Activated T-helper 1 cell treated with anti-CD3 and anti-CD28 coated beads, Interleukin-12 subunit alpha, Interleukin-12 subunit beta, Interleukin-2, Interleukin-4 antibody, amounts not matched to agents 30 ng/mL and 10 ng/mL and 1 ng/mL, durations not matched to agents 14 hours and 24 hours and 36 hours (primary cell): ENCODE measurements around the gene HLF. TPM values are rescaled to one million over a fixed set of nuclear protein-coding genes. Genes with fewer than 3 reads are reported as not detected.
A peak's percentile ranks its signal among the peaks of the same experiment; 100 is the strongest.

Source experiments
- DNase-seq: peaks from one replicate; pipeline ENCODE4 v3.0.0; 2021; ENCODE audit warnings: low spot score
- H3K27ac Mint-ChIP-seq: one replicate; pipeline ENCODE4 v1.8.0; 2021; ENCODE audit warnings: mild to moderate bottlenecking, mixed read lengths
- H3K27me3 Mint-ChIP-seq: one replicate; pipeline ENCODE4 v1.8.0; 2022; ENCODE audit warnings: mild to moderate bottlenecking, moderate library complexity, mixed read lengths; ENCODE audit not compliant: insufficient read depth
- H3K36me3 Mint-ChIP-seq: one replicate; pipeline ENCODE4 v1.8.0; 2021; ENCODE audit warnings: low read depth, mixed read lengths
- H3K4me1 Mint-ChIP-seq: one replicate; pipeline ENCODE4 v1.8.0; 2021; ENCODE audit warnings: low read depth, mixed read lengths
- H3K4me3 Mint-ChIP-seq: one replicate; pipeline ENCODE4 v1.8.0; 2021; ENCODE audit warnings: mild to moderate bottlenecking, moderate library complexity, mixed read lengths
- H3K9me3 Mint-ChIP-seq: one replicate; pipeline ENCODE4 v1.8.0; 2021; ENCODE audit warnings: mixed read lengths
- intact Hi-C: fragments of 100-400 bp; cut with micrococcal nuclease; formaldehyde crosslinking; loops from one replicate; pipeline ENCODE4 v1.15.1; 2024
- total RNA-seq: library from RNA; stranded (reverse); gene quantifications from 2 replicates; pipeline ENCODE4 v1.2.3, GENCODE V29; 2022

HLF gene
- total RNA-seq, 1 donor from 2014 or later = 0.36 TPM

DNA sequence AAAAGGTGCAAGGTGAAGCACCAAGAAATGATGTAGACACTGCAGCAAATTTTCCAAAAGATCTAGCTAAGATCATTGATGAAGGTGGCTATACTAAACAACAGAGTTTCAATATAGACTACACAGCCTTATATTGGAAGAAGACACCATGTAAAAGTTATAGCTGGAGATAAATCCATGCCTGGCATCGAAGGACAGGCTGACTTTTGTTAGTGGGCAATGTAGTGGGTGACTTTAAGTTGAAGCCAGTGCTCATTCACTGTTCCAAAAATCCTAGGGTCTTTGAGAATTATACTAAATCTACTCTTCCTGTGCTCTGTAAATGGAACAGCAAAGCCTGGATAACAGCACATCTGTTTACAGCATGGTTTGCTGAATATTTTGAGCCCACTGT, 26.4 kb downstream of the HLF start:
- Mint-ChIP-seq H3K36me3 (no peaks in the 10 kb centered on the region), H3K9me3 (no peaks in the 10 kb centered on the region), H3K4me3 (no peak overlapping the region), H3K4me1 (no peaks in the 10 kb centered on the region), H3K27ac (no peak overlapping the region), H3K27me3 (no peaks in the 10 kb centered on the region)
- intact Hi-C loops = no loop called here
- no peak for DNase-seq

DNA sequence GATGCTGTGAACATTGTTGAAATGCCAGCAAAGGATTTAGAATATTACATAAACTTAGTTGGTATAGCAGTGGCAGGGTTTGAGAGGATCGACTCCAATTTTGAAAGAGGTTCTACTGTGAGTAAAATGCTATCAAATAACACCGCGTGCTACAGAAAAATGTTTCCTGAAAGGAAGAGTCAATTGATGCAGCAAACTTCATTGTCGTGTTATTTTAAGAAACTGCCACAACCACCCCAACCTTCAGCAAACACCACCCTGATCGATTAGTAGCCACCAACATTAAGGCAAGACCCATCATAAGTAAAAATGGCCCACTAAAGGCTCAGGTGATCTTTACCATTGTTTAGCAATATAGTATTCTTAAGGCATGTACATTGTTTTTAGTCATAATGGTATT, 27.3 kb downstream of the HLF start:
- no peaks in the 10 kb centered on the region for H3K27me3 Mint-ChIP-seq
- H3K4me3 Mint-ChIP-seq = no peak overlapping the region
- H3K27ac Mint-ChIP-seq = no peak overlapping the region
- no peaks in the 10 kb centered on the region for H3K36me3 Mint-ChIP-seq
- H3K9me3 Mint-ChIP-seq = no peaks in the 10 kb centered on the region
- no peaks in the 10 kb centered on the region for H3K4me1 Mint-ChIP-seq
- DNase-seq = no peak
- intact Hi-C loops = no loop called here

DNA sequence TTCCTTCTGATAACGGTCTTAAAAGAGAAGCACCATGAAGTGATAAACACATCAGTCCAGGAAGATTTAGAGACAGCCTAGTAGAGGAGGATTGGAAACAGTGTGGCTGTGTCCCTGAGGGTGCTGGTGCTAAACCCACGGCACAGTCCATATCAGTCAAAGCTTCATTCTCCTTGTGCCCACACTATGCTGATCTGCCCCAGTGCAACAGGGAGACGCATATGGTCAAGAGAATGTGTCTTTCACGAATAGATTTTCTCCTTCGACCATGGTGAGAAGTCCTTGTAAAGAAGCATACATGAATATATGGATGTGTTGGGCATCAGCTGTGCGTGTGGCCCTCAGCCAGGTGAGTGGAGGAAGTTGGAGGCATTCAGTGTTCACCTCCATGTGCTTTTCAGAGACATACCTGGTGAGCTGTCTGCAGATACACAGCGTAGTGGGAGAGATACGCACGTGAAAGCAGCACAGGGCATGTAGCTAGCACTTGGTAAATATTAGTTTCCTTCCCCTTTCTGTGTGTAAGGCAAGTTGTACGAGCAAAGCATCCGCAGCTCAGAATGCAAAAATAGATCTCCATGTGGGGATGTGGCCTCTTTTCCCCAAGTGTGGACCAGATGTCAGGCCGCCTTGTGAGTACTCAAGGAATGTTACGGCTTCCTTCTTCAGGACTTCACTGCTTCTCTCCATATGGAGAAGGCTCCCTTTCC, 29.4 kb downstream of the HLF start:
- intact Hi-C loops = no loop called here
- DNase-seq = no peak
- Mint-ChIP-seq H3K27ac (no peak overlapping the region), H3K4me1 (no peaks in the 10 kb centered on the region), H3K27me3 (peaks cover under 1% of the 10 kb centered on the region), H3K9me3 (no peaks in the 10 kb centered on the region), H3K36me3 (no peaks in the 10 kb centered on the region), H3K4me3 (no peak overlapping the region)

DNA sequence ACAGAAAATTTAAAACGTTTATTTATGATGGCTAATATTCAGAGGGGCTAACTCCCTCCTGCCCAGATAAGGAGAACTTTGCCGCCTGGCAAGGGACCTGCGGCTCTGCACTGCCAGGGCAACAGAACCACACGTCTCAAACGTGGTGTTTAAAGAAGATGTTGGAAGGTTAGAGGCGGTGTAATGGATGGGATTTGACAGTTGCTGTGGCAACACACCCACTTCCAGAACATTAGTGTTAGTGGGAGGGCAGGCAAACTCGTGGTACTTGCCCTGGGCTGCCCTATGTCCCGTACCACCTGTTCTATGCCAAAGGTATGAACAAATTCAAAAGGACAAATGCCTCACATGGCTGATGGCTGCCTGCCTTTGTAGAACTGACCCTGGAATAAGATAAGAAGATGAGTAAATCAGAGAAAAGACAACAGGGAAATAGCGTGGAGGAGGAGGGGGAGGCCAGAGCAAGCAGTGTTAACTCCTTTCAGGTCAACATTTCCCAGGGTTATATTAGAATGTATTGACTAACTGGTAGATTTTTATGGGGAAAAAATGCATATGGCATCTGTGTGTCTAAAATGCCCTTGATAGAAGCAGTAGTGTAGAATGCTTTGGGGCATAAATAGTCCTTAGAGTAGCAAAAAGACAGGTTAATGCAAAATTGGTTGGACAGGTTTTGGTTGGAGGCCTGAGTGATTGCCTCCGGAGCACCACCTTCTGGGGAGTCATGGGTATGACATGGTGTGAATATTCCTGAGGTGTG, 30.8 kb downstream of the HLF start:
- Mint-ChIP-seq H3K4me1 (no peaks in the 10 kb centered on the region), H3K36me3 (no peaks in the 10 kb centered on the region), H3K27ac (no peak overlapping the region), H3K9me3 (no peaks in the 10 kb centered on the region), H3K27me3 (peaks cover 6% of the 10 kb centered on the region), H3K4me3 (no peak overlapping the region)
- intact Hi-C loops = loop anchor here (1.0 to 2.0 kb wide), 6 partner anchors 57 to 327 kb away; partner anchors contain the start of genes COX11 and STXBP4
- DNase-seq = peak; percentile 32

DNA sequence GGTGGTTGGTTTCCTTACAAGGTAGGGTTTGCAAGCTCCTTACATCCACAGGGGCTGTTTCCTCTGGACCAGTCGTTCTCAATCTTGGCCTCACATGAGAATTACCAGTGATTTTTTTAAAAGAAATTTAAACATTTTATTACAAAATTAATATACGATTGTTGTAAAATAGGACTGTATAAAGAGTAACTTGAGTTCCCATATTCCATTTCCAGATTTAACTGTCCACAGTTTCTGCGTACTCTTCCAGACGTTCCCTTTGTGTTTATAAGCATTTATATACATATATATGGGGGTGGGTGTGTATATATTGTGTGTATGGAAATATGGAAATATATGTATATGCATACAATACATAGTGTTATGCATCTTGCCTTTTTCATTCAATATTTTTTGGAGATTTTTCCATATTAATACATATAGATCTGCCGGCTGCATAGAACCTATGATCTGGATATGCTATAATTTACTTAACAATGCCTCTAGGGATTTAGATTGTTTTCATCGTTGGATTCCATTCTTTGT, 31.5 kb downstream of the HLF start:
- H3K4me3 Mint-ChIP-seq = no peak overlapping the region
- intact Hi-C loops = loop anchor here (1.0 to 2.0 kb wide), 6 partner anchors 57 to 328 kb away; partner anchors contain the start of genes COX11 and STXBP4
- H3K36me3 Mint-ChIP-seq = no peaks in the 10 kb centered on the region
- H3K27ac Mint-ChIP-seq = no peak overlapping the region
- H3K4me1 Mint-ChIP-seq = no peaks in the 10 kb centered on the region
- H3K9me3 Mint-ChIP-seq = no peaks in the 10 kb centered on the region
- no peak for DNase-seq
- peaks cover 6% of the 10 kb centered on the region for H3K27me3 Mint-ChIP-seq

DNA sequence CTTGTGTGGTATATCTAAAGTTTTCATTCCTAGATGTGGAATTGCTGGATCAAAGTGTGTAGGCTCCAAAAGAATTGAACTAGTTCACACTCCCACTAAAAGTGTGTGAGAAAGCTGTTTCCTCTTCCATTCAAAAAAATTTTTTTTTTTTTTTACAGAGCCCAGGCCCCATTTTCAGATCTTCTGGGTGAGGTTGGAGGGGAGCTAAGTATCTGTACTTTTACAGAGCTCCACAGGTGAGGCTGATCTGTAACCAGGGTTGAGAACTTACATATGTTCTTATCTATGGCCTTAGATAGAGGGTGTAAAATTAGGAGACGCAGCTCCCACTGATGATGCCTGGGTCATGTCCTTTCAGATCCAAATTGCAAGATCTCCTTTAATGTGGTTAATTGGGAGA, 31.9 kb downstream of the HLF start:
- Mint-ChIP-seq H3K27me3 (peaks cover 6% of the 10 kb centered on the region), H3K9me3 (no peaks in the 10 kb centered on the region), H3K4me3 (no peak overlapping the region), H3K36me3 (no peaks in the 10 kb centered on the region), H3K27ac (no peak overlapping the region), H3K4me1 (no peaks in the 10 kb centered on the region)
- DNase-seq = no peak
- intact Hi-C loops = loop anchor here (1.0 to 2.0 kb wide), 6 partner anchors 58 to 328 kb away; partner anchors contain the start of genes COX11 and STXBP4

DNA sequence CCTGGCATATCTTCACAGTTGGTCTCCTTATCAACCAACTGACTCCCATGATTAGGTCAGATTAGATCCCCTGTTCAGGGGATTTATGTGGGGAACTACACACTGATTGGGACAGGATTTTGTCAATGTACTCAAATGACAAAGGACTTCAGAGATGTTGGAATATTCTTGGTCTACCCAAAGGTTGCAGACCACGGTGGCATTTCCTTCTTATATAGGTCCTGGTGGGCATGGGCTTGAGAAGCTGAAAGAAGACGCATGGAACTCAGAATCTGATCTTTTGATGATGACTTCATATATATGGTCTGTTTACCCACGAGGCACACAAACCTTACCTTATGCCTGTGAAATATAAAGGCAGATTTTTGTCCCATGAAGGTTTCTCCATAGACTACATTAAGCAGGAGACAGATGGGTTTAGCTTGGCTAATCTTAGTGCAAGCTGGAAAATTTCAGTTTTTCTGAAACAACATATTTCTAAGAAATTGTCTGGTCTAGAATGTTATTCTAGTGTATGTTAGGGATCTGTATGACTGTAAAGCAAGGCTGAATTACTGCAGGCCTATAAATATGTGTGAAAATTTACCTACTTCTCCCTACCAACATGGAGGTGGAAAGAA, 33.5 kb downstream of the HLF start:
- intact Hi-C loops = no loop called here

DNA sequence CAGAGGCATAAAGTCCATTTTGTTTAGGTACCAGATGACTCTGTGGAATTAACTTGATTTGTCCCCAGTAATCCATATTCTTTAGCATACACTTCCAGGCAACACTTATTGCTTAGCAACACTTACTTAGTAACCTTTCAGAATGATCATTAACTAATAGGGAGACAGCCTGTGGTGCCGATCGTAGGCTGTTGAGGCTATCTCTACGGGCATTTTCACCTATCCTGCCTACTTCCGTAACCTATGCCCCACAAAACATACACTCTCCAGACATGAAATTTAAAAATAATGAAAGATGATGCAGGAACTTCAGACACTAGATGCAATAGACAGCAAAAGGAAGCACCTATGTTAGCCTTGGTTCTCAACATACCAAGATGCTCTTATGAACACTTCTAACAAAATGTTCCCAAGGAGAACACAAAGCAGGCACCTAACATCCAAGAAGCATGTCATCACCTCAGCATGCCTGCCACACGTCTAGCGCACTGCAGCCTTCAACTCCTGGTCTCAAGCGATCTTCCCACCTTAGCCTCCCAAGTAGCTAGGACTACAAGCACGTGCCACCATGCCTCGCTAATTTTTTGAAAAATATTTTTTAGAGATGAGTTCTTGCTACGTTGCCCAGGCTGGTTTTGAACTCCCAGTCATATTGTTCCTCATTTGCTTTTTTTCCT, 34.5 kb downstream of the HLF start:
- Mint-ChIP-seq H3K36me3 (no peaks in the 10 kb centered on the region), H3K27ac (no peak overlapping the region)

More for the DNA sequence above, 33.5 kb downstream of the HLF start:
- Mint-ChIP-seq H3K4me1 (no peaks in the 10 kb centered on the region), H3K36me3 (no peaks in the 10 kb centered on the region), H3K27ac (no peak overlapping the region), H3K4me3 (no peak overlapping the region), H3K27me3 (peaks cover 6% of the 10 kb centered on the region), H3K9me3 (no peaks in the 10 kb centered on the region)
- DNase-seq = no peak

DNA sequence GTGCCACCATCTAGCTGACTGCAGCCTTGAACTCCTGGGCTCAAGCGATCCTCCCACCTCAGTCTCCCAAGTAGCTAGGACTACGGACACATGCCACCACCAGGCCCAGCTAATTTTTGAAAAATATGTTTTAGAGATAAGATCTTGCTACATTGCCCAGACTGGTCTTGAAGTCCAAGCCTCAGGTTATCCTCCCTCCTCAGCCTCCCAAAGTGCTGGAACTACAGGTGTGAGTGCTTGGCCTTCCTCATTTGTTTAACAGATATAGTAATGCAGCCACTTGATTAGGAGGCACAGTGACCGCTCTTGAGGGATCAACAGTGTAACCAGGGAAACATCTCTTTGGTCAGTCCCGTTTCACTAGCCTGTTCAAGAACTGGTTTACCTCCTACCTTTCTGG, 35.1 kb downstream of the HLF start:
- H3K27me3 Mint-ChIP-seq = peaks cover 6% of the 10 kb centered on the region
- no peak overlapping the region for H3K4me3 Mint-ChIP-seq
- no peaks in the 10 kb centered on the region for H3K9me3 Mint-ChIP-seq
- no peaks in the 10 kb centered on the region for H3K36me3 Mint-ChIP-seq
- DNase-seq = no peak
- no peak overlapping the region for H3K27ac Mint-ChIP-seq
- H3K4me1 Mint-ChIP-seq = peaks cover 4% of the 10 kb centered on the region
- intact Hi-C loops = no loop called here

More for the DNA sequence above, 34.5 kb downstream of the HLF start:
- Mint-ChIP-seq H3K9me3 (no peaks in the 10 kb centered on the region), H3K4me3 (no peak overlapping the region), H3K27me3 (peaks cover 6% of the 10 kb centered on the region), H3K4me1 (peaks cover 4% of the 10 kb centered on the region)
- no peak for DNase-seq
- intact Hi-C loops = no loop called here

DNA sequence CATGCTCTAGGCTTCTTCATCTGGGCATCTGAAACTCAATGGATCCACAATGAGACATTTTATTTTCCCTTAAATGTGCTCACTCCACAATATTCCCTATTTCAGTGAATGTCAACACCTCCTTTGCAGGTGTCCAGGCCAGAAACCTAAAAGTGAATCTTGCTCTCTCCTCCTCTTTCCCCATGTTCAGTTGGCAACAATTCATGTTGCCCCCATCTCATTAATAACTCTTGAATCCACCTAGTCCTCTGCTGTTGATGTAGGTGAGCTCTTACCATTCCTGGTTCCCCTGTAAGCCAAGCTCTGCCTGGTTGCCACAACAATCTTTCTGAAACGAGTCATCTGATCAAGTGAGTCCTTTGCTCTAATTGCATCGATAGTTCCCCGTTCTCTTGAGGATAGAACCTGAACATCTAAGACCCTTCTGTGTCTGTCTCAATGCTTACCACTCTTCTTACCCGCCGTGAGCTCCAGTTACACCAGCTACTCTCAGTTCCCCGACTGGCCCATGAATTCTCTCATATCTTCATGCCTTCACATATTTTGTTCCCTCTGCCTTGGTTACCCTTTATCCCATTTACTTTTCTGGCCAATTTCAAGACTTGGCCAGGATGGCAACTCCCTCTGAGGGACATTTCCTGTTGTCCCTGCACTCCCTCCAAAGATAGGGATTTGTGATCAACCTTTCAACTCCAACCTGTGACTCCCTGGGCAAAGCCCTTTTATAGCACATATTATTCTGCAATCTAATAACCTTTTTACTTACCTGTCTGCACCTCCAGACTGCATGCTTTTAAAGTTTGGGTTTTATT, 35.9 kb downstream of the HLF start:
- peaks cover 4% of the 10 kb centered on the region for H3K4me1 Mint-ChIP-seq
- intact Hi-C loops = no loop called here
- H3K27ac Mint-ChIP-seq = no peak overlapping the region
- H3K4me3 Mint-ChIP-seq = no peak overlapping the region
- H3K27me3 Mint-ChIP-seq = peaks cover 6% of the 10 kb centered on the region
- no peaks in the 10 kb centered on the region for H3K36me3 Mint-ChIP-seq
- H3K9me3 Mint-ChIP-seq = no peaks in the 10 kb centered on the region
- no peak for DNase-seq

DNA sequence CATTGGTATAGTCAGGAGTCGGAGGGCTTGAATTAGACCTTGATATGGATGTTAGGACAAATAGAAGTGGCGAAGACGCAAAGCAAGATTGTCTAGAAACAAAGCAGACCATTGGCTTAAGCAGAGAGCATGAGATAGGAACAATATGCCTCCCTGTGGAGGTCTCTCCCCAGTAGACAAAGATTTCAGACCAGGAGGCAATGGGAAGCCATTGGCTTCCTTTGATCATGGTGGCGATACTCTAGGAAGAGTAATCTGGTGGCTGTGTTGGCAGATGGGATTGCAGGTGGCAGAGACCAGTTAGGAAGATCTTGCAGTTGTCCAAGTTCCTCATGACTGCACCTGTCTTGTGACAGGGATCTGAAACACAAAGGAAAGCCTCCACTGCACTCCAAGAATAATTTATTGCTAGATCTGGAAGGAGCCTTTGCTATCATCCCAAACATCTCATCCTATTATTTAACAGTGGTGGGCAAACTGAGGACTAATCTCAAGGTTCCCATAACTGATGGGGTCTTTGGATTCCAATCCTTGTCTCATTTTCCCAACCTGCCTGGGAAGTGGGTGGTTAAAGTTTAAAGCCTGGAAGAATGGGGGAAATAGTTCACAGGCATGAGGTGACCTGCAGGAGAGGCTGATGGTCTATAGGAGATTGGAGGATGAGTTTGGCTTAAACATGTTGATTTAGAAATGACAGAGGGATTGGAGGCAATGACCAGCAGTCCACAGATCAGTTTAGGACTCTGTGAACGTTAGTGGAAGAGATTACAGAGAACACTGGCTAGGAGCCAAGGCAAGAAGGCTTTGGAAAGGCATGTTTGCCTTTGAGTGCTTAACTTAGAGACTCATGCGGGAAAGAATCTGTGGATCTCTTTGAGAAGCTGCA, 37.0 kb downstream of the HLF start:
- Mint-ChIP-seq H3K4me3 (no peak overlapping the region), H3K27me3 (peaks cover 7% of the 10 kb centered on the region), H3K4me1 (peaks cover 4% of the 10 kb centered on the region), H3K36me3 (no peaks in the 10 kb centered on the region), H3K27ac (no peak overlapping the region), H3K9me3 (no peaks in the 10 kb centered on the region)
- intact Hi-C loops = no loop called here
- no peak for DNase-seq
